ENCODE results near the gene FBP1. TPM values are rescaled to one million over a fixed set of nuclear protein-coding genes. Genes with fewer than 3 reads are reported as not detected.

Gene FBP1
- total and polyA plus RNA-seq, 2 donors (not counting 3 experiments of a cell fraction or from before 2014, with no cell fraction given), result 2.5 to 3.8 TPM

DNA sequence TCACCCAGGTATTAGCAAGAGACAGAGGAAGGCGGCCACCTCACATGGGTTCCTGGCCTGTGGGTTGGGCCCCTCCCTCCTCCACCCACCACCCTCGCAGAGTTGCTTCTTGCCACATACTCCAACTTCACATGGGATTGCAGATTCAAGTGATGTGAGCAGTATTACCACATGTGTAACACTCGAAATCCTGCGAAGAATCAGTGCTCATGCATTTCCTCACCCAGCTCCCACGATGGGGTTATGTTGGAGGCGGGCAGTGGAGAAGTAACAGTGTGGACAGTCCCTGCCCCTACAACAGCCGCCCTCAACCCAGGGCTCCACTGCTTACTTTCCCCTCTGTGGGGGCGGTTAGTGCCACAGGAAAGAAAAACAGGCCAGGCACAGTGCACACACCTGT, 3.9 kb upstream of the FBP1 start:
- no peak overlapping the region for H3K9ac ChIP-seq (replicated peaks; ENCODE audit: extremely low read depth, insufficient read depth, low read length)
- H4K20me1 ChIP-seq (replicated peaks; ENCODE audit: control insufficient read depth, extremely low read depth, insufficient read depth, low read length), result no peaks in the 10 kb centered on the region
- dilution Hi-C loops (cut with MboI; ENCODE audit: extremely low pct_ligation_motif_present, low sequenced_read_pairs) (no loop called here), intact Hi-C loops (cut with micrococcal nuclease) (no loop called here)
- DNase-seq (ENCODE audit: low read depth, low spot score) (no peak), FAIRE-seq (no peak)
- H3K27ac ChIP-seq (ENCODE audit: insufficient read depth, low read depth, low read length), result no peak overlapping the region
- H3K9me3 ChIP-seq (replicated peaks; ENCODE audit: control insufficient read depth, insufficient read depth, low read length), result no peaks in the 10 kb centered on the region
- CTCF ChIA-PET, result interaction anchor here (1.4 kb wide), 1 partner anchor 38 kb away, joined by 4 read pairs; no protein-coding TSS in a partner anchor
- H3K4me2 ChIP-seq (ENCODE audit: insufficient read depth, low read length), result no peak overlapping the region
- H3K27me3 ChIP-seq (ENCODE audit: control insufficient read depth in 2 of 2, insufficient read depth in 2 of 2, low read length in 2 of 2), result peaks cover under 1 to 9% of the 10 kb centered on the region in 2 experiments
- TF ChIP-seq POLR2AphosphoS5 (IDR thresholded peaks at IDR 0.05; ENCODE audit: insufficient read depth, low read depth, low read length) (no peak), JUN (IDR thresholded peaks at IDR 0.05; ENCODE audit: borderline replicate concordance, insufficient read depth, insufficient read length, low read depth) (no peak), FOS (IDR thresholded peaks at IDR 0.05; ENCODE audit: borderline replicate concordance, insufficient read depth, low read length) (no peak), GATA2 (IDR thresholded peaks at IDR 0.05; ENCODE audit: insufficient read depth, insufficient read length, low read depth, low read length) (no peak), EZH2 (IDR thresholded peaks at IDR 0.05; ENCODE audit: borderline replicate concordance, low read depth, low read length, severe bottlenecking) (no peak), MYC (IDR thresholded peaks at IDR 0.05; ENCODE audit: low read depth, low read length) (no peak), POLR2A (IDR thresholded peaks at IDR 0.05; ENCODE audit: low read depth, low read length) (no peak)
- TF ChIP-seq, protein P1, sequence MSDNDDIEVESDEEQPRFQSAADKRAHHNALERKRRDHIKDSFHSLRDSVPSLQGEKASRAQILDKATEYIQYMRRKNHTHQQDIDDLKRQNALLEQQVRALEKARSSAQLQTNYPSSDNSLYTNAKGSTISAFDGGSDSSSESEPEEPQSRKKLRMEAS (IDR thresholded peaks at IDR 0.05; ENCODE audit: insufficient read depth, insufficient read length), result no peak
- TF ChIP-seq, protein P2, sequence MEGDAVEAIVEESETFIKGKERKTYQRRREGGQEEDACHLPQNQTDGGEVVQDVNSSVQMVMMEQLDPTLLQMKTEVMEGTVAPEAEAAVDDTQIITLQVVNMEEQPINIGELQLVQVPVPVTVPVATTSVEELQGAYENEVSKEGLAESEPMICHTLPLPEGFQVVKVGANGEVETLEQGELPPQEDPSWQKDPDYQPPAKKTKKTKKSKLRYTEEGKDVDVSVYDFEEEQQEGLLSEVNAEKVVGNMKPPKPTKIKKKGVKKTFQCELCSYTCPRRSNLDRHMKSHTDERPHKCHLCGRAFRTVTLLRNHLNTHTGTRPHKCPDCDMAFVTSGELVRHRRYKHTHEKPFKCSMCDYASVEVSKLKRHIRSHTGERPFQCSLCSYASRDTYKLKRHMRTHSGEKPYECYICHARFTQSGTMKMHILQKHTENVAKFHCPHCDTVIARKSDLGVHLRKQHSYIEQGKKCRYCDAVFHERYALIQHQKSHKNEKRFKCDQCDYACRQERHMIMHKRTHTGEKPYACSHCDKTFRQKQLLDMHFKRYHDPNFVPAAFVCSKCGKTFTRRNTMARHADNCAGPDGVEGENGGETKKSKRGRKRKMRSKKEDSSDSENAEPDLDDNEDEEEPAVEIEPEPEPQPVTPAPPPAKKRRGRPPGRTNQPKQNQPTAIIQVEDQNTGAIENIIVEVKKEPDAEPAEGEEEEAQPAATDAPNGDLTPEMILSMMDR (IDR thresholded peaks at IDR 0.05; ENCODE audit: extremely low read depth in 1 of 2, insufficient read depth in 1 of 2, low read depth in 1 of 2, low read length in 2 of 2), result no peak
- BruUV-seq (replicated peaks), result no TSS peak
- no peaks in the 10 kb centered on the region for H3K9me1 ChIP-seq (replicated peaks; ENCODE audit: control insufficient read depth, extremely low read depth, insufficient read depth, low read length)
- H2AFZ ChIP-seq (ENCODE audit: low read depth, low read length), result no peak overlapping the region
- H3K4me3 ChIP-seq (replicated peaks in 1 of 3; ENCODE audit: insufficient read depth in 1 of 3, low read depth in 1 of 3, low read length in 3 of 3), result no peak overlapping the region
- peaks cover 5% of the 10 kb centered on the region for H3K4me1 ChIP-seq (ENCODE audit: control insufficient read depth, extremely low read depth, insufficient read depth, low read length)
- no peaks in the 10 kb centered on the region for H3K36me3 ChIP-seq (ENCODE audit: control insufficient read depth in 2 of 2, extremely low read depth in 1 of 2, insufficient read depth in 2 of 2, low read length in 2 of 2)
- POLR2A ChIA-PET, result no interaction called here
- no peaks in the 10 kb centered on the region for H3K79me2 ChIP-seq (ENCODE audit: control insufficient read depth, insufficient read depth, low read length)
